Fibroblast of peridontal ligament (primary cell): ENCODE results near the gene WNT8B.

Source experiments
- DNase-seq: peaks from one replicate; pipeline ENCODE4 v3.0.0-alpha.2; 2010; ENCODE audit errors: extremely low read depth

The WNT8B gene, protein sequence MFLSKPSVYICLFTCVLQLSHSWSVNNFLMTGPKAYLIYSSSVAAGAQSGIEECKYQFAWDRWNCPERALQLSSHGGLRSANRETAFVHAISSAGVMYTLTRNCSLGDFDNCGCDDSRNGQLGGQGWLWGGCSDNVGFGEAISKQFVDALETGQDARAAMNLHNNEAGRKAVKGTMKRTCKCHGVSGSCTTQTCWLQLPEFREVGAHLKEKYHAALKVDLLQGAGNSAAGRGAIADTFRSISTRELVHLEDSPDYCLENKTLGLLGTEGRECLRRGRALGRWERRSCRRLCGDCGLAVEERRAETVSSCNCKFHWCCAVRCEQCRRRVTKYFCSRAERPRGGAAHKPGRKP

DNA sequence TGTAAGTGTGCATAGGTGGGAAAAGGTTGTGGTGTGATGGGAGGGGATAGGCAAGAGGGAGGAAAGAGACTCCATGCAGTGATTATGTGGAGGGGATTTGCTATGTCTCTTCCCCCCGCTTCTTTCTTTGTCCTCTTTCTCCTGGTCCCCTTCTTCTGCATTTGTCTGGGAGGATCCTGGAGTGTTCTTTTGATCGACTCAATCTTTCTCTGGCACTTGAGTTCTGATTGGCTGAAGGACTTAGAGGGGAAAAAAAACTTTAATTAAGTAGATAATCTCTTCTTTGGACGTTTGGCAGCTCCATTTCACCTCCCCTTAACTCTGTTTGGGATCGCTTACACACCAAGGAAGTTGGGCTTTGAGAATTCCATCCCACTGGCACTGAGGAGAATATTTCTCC, at the start of gene WNT8B:
Gene WNT8B (plus strand): TSS at position 301 of the 400 bp plus-strand sequence. CDS start 160 bp downstream, outside the sequence.
- no peak for DNase-seq

DNA sequence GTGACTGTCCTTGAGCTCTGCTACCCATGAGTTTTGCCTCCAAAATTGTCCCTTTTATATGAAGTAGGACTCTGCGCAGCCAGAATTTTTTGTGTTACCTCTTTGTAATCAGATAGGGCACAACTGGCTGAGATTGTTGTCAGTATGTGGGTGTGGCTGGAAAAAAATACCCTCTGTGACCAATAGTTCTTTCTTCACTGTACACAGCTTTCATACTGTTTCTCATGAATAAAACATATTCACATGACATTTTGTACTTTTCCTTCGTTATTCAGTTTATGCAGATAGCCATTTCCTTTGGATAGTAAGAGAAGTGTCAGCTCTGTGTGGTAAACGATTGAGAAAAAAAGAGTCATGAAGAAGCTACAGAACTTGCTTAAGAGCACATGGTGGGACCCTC, 49.6 kb upstream of the WNT8B start:
- DNase-seq: no peak

DNA sequence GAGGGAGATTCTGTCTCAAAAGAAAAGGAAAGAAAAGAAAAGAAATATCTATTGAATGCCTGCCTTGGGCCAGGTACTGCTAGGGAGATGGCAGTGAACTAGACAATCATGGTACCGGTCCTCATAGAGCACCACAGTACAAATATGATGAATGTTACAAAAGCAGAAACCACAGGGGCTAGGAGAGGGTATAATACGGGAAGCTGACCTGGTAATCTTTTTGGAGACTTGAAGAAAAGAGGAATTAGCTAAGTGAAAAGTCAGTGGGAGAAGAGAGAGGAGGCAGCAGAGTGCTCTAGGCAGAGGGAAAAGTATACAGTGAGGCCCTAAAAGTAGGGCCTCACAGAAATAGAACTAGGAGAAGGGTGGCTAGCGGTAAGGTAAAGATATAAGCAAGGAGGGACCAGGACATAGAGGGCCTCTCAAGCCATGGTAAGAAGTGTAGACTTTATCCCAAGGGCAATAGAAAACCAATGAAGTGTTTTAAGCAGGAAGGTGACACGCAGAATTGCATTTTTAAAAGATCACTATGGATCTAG, 42.8 kb upstream of the WNT8B start:
- DNase-seq: no peak

DNA sequence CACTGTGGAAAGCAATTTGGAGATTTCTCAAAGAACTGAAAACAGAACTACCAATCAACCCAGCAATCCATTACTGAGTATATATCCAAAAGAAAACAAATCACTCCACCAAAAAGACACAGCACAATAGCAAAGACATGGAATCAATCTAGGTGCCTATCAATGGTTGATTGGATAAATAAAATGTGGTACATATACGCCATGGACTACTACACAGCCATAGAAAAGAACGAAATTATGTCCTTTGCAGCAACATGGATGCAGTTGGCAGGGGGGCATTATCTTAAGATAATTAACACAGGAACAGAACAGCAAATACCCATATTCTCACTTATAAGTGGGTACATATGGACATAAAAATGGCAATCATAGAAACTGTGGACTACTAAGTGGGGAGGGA, 35.4 kb upstream of the WNT8B start:
- no peak for DNase-seq

DNA sequence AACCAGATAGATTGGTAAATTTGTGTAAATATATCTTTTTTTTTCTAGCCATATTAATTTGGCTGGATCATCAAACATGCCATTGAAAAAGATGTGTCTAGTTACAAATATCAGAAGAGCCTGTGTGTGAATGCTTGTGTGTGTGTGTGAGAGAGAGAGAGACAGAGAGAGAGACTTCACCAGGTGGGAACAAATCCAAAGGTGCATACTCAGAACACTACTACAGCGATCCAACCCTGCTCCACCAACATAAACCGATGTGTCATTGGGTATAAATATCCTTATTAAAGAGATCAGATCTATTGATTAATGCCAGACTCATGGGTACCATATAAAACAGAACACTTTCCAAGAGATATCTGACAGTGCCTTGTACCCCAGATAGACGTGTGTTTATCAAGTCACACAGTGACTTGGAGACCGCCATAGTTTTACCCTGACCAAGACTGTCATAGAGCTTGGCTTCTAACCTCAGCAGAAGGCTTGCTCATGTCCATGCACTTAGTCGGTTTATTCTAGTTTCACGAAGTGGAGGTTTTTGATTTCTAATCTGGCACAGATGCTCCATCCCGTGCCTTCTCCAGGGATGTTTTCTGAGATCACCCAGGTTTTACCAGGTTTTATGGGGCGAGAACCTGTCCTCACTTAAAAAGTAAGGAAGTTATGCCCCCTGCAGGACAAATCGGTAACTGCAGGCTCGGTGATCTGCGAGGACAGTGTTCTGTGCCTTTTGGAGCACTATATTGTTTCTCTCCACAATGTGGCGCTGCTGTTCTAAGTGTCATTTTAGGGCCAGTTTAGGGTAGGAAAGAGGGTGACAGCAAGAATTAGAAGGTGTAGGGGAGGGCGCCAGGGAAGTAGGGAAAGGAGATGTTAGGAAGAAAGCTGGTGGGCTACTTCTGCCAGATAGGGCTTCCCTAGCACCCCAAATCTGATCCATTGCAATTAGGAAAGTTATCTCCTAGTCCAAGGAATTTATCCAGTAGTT, 29.3 kb upstream of the WNT8B start:
- peak; percentile 96 for DNase-seq

DNA sequence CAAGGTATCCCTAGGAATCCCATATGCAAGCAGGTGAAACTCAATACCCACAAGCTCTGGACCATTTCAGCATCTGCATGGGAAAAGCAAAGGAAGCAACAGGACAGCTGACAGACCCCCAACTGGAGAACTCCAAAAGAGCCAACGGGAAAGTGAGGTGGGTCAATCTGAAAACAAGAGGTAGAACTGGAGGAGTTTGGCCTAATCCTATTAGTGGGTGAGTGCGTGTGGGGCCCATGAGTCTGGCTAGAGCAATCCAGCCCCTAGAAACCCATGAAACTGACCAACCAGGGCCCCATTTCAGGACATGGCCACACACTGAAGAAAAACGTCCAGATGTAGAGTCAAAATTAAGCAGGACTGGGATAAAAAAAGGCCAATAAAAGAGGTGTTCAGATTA, 26.6 kb upstream of the WNT8B start:
- DNase-seq: no peak

DNA sequence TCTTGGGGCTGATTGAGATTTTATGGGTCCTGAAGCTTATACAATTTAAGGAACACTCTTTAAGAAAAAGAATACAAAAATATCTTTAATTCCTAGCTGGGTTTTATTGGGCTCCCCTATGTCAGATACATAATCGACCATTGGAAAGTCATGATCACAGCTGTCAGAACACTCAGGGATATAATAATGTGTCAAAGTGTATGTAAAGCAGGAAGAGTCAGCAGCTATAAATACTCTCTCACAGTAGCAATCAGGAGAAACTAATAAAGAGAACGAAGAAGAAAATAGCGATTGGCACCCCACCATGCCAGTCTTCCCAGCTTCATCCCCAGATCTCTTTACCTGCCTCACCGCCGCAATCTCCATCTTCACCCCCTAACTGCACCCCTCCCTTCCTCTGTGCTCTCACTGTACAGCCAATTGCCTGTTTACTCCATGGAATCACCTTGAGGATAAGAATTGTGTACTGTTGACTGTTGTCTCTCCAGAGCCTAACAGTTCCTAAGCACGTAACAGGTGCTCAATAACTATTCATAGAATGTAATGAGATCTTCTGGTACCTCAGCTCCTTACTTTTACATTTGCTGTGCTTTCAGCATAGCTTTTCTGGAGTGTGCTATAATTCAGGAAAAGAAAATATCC, 24.0 kb upstream of the WNT8B start:
- no peak for DNase-seq

DNA sequence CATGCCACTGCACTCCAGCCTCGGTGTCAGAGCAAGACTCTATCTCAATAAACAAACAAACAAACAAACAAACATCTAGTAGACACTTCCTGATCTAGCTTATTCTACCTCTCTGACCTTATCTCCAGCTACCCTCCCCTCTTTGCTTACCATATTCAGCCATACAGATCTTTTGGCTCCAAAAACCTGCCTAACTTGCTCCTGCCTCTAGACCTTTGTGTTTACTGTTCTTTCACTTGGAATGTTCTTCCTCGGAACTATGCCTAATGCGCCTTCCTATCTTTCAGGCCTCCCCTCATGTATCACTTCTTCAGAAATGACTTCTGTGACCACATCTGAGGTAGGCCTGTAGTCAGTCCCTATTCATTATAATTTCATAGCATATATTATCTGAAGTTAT, 20.3 kb upstream of the WNT8B start:
- DNase-seq: no peak

DNA sequence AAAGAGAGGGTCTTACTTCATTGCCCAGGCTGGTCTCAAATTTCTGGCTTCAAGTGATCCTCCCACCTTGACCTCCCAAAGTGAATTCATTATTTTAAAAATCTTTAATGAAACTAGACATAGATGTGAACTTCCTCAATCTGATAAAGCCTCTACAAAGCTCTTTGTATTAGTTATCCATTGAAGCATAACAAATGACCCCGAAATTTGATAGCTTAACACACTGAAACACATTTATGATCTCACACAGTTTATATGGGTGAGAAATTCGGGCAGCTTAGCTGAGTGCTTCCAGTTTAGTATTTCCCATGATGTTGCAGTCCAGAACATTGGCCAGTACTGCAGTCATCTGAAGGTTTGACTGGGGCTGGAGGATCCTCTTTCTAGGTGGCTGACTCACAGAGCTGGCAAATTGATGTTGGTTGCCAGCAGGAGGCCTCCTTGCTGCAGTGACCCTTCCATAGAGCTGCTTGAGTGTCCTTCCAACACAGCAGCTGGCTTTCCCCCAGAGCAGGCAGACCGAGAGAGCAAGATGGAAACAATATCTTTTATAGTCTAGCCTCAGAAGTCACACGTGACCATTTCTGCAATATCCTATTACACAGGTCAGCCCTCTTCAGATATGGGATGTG, 16.6 kb upstream of the WNT8B start:
- no peak for DNase-seq

DNA sequence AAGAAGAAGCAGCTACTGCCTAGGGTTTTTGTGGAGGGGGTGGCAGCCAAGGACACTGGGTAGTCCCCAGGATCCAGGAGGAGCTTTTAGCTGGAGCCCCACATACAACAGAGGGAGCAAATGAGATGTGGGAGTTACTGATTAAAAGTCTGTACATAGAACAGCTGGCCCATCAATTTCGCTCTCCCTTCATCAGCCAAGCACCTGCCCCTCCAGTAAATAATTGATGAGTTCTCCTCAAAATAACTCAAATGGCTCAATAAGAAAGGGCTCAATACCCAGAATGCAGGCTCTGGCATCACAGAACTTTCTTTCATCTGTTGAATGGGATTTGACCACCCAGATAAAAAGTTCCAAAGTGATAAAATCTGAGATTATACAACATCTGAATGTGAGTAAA, 15.1 kb upstream of the WNT8B start:
- no peak for DNase-seq

DNA sequence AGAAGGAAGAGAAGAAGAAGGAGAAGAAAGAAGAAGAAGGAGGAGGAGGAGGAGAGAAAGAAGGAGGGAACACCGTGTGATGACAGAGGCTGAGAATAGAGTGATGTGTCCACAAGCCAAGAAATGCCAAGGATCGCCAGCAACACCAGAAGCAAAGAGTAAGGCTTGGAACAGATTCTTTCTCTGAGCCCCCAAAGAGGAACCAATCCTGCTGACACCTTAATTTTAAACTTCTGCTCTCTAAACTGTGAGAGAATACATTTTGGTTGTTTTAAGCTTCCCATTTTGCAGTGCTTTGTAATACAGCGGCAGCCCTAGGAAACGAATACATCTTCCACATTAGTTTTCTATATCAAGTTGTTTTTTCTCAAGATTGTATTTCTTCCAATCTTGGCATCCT, 13.9 kb upstream of the WNT8B start:
- no peak for DNase-seq

DNA sequence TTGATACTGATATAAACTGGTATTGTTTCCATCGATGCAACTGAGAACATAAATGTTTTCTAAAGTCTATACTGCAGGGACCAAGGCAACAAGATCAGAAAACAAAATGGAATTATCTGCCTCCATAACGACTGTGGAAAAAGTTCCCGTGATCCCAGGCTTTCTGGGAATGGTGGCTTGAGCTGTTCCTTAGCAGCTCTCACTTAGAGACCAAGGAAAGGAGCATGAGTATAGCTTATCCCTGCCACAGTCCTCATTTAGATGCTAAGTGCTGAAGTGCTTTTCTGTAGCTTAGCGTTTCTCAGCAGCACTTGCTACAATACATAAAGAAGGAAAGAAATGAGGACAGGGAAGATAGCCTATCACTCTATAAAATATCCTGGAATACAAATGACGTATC, 5.5 kb downstream of the WNT8B start:
- no peak for DNase-seq

DNA sequence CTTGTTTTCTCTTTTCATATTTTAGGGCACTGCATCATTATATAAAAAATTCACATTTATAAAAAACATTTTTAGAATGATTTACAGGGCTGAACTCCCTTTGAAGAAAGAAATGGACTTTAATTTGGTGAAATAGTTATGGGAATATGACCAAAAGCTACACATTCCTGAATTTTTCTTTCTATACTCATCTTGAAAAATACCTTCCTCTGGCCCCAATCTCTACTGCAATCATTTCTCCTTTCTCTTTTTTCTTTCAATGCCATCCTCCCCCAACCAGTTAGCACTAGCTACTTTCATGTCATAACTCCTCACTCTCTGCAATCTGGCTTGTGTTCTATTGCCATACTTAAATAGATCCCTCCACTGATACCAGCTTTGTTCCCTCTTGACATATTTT, 6.2 kb downstream of the WNT8B start:
- DNase-seq: no peak

DNA sequence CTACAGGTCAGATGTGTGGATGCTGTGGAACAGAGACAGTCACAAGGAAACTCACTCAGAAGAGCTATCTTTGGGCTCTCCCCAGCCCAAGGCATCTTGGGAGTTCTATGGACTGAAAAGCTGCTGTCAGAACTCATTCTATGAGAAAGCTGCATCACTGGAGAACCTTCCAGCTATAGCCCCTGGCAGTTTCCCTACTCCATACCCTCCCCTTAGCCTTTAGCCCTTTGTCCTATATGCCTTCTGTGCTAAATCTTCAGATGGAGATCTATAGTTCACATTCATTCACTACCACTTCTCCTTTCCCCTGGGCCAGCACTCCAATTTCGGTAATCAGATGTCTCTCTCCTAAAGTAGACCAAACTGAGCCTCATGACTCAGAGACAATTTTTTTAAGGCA, 6.9 kb downstream of the WNT8B start:
- DNase-seq: no peak

DNA sequence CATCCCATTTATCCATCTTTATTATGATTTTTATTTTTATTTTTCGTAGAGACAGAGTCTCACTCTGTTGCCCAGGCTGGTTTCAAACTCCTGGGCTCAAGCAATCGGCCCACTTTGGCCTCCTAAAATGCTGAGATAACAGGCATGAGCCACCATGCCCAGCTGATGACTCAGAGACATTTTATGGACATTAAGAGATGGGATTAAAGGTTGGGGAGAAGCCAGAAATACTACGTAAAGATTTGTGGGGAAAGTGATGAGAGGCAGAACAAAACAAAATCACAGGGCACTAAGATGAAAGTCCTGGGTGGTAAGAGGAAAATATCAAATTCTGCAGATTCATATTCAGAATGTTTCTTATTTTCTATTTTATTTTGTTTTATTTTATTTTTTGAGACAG, 7.6 kb downstream of the WNT8B start:
- no peak for DNase-seq

DNA sequence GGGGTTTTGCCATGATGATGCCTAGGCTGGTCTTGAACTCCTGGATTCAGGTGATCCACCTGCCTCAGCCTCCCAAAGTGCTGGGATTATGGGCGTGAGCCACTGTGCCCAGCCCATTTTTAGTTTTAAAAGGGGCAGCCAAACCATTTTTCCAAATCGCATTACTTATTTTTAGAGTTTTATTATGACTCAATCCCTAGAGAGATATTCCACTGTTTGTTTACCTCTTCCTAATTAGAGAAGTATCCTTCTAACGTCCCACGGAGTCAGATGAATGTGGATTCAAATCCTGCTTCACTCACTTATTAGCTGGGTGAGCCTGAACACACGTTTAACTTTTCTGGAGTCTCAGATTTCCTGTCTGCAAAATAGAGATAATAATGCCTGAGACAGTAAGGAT, 15.2 kb downstream of the WNT8B start:
- DNase-seq: no peak

DNA sequence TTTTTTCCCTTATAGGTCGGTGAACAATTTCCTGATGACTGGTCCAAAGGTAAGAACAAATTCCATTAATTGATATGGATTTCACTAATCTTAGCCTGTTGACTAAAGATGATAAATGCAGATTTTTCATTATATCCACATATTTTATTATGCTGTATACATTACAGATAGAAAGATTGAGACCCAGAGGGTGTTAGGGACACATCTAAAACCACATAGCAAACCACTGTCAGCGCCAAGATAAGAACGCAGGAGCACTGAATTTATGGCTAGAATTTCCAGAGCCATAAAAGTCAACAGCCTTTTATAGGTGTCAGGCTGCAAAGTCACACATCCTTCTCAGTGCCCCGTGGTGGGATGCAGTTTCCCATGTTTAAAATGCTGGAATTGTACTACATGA, 16.2 kb downstream of the WNT8B start:
- no peak for DNase-seq

DNA sequence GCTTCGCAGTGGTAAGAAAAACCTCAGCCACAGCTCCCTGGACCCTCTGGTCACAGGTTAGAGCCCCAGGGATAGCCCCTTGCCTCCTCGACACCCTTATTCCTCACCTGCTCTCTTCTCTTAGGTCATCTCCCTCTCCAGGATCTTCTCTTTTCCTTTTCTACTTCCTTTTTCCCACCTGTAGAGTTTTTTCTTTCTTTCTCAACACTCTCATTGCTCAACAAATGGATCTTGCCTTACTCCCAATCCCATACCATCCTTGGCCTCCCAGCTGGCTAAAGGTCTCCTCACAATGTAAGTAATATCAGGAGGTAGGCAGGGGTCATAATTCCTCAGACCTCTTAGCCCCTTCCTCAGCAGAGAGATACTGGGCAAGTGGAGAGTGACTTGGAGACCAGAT, 17.2 kb downstream of the WNT8B start:
- DNase-seq: no peak

DNA sequence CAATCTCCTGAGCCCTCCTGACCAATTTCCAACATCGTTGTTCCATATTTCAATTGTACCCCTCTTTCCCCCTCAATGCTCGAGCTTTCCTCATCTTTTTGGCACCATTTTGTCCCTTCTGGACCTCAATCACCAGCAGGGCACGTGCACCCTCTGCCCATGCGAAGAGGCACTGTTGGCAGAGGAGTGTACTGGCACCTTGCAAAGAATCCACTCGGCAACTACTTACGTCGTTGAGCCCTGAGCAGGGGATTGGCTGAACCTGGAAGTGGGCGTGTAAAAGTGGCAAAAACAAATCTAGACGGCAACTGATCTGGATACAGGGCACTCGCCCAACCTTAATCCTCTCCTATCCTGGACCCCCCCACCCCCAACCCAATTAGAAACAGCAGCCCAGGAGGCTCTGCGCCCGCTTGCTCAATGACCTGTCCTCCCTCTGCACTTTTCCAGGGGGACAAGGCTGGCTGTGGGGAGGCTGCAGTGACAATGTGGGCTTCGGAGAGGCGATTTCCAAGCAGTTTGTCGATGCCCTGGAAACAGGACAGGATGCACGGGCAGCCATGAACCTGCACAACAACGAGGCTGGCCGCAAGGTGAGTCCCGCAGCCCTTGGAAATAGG, 18.8 kb downstream of the WNT8B start:
- peak; percentile 86 for DNase-seq

DNA sequence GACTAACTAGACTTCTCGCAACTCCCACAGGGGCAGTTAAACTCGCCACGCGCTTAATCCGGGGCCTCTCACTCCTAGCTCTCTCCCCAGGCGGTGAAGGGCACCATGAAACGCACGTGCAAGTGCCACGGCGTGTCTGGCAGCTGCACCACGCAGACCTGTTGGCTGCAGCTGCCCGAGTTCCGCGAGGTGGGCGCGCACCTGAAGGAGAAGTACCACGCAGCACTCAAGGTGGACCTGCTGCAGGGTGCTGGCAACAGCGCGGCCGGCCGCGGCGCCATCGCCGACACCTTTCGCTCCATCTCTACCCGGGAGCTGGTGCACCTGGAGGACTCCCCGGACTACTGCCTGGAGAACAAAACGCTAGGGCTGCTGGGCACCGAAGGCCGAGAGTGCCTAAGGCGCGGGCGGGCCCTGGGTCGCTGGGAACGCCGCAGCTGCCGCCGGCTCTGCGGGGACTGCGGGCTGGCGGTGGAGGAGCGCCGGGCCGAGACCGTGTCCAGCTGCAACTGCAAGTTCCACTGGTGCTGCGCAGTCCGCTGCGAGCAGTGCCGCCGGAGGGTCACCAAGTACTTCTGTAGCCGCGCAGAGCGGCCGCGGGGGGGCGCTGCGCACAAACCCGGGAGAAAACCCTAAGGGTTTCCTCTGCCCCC, 19.5 kb downstream of the WNT8B start:
- peak; percentile 53 for DNase-seq

DNA sequence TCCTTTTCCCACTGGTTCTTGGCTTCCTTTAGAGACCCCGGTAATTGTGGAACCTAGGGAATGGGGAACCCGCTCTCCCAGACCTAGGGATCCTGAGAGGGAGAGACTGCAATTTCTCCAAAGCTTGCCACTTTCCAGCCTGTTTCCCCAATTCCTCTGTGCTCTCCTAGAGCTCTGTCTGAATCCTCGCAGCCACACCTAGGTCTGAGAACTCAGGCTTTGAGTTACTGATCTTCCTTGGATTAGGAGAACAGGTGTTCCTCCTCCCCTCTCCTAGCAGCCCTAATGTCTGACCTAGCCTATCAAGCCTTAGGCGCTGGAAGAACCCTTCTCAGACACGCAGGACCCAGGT, 20.0 kb downstream of the WNT8B start:
- no peak for DNase-seq
